NOMO-1 treated with dmso at 0.1 percent for 144 hours (cell line): ENCODE measurements around the gene UQCRC1.
A peak's percentile ranks its signal among the peaks of the same experiment; 100 is the strongest.

Experiments
- DNase-seq: peaks from one replicate; lab custom pipeline; 2025; ENCODE audit not compliant: unreplicated experiment; lab: John Stamatoyannopoulos, UW

The UQCRC1 gene

GRCh38 chr3:48573973-48574585 lies 35.4 kb downstream of the UQCRC1 start:
- DNase-seq = no peak

GRCh38 chr3:48572517-48572916 lies 36.9 kb downstream of the UQCRC1 start:
- no peak for DNase-seq

- no peak for DNase-seq
These were observed 37.5 kb downstream of the UQCRC1 start for GRCh38 chr3:48571938-48572337.

- no peak for DNase-seq
These were observed 39.5 kb downstream of the UQCRC1 start for GRCh38 chr3:48569808-48570450.

- no peak for DNase-seq
These were observed 40.0 kb downstream of the UQCRC1 start for GRCh38 chr3:48569400-48569799.

GRCh38 chr3:48568476-48568875 lies 41.0 kb downstream of the UQCRC1 start:
- DNase-seq = no peak

GRCh38 chr3:48567500-48567899 lies 41.9 kb downstream of the UQCRC1 start:
- DNase-seq = no peak

- no peak for DNase-seq
These were observed 42.4 kb downstream of the UQCRC1 start for GRCh38 chr3:48567090-48567489.

GRCh38 chr3:48566401-48566760 lies 43.1 kb downstream of the UQCRC1 start:
- no peak for DNase-seq

GRCh38 chr3:48565591-48566400 lies 43.6 kb downstream of the UQCRC1 start:
- no peak for DNase-seq

- DNase-seq = no peak
These were observed 44.3 kb downstream of the UQCRC1 start for GRCh38 chr3:48565186-48565585.

- DNase-seq = no peak
These were observed 44.8 kb downstream of the UQCRC1 start for GRCh38 chr3:48564667-48565066.

GRCh38 chr3:48564022-48564421 lies 45.4 kb downstream of the UQCRC1 start:
- peak; percentile 78 for DNase-seq

GRCh38 chr3:48563382-48563918 lies 46.0 kb downstream of the UQCRC1 start, which contains the start of gene UCN2:
UCN2 (minus strand) TSS chr3:48563781; CDS start chr3:48563124, 657 bp downstream.
- no peak for DNase-seq

- no peak for DNase-seq
These were observed 46.9 kb downstream of the UQCRC1 start for GRCh38 chr3:48562367-48563095.

- peak; percentile 36 for DNase-seq
These were observed 48.3 kb downstream of the UQCRC1 start for GRCh38 chr3:48561045-48561736.

- DNase-seq = no peak
These were observed 48.8 kb downstream of the UQCRC1 start for GRCh38 chr3:48560648-48561018.

- peak; percentile 35 for DNase-seq
These were observed 50.8 kb downstream of the UQCRC1 start for GRCh38 chr3:48558493-48559134.

- DNase-seq = peak; percentile 99
These were observed 52.4 kb downstream of the UQCRC1 start, which contains the start of gene PFKFB4 for GRCh38 chr3:48556796-48557626. PFKFB4 (minus strand) TSS chr3:48556803; CDS start chr3:48556777, 26 bp downstream.
